ENCODE data around the gene CSH2. TPM values are rescaled to one million over a fixed set of nuclear protein-coding genes. Genes with fewer than 3 reads are reported as not detected.
A peak's percentile ranks its signal among the peaks of the same experiment; 100 is the strongest.

Gene CSH2
- total and polyA plus RNA-seq, 3 experiments from 2014 or later = not detected

GRCh38 chr17:63841350-63842172 is 31.9 kb downstream of the CSH2 start:
- H3K27ac Mint-ChIP-seq = peak overlapping the region; percentile 84 to 97 (median 94)
- H3K27ac ChIP-seq (ENCODE audit: low read depth, low read length) = peak overlapping the region; percentile 88
- no peak for DNase-seq
- H3K4me3 ChIP-seq (ENCODE audit: low read length) = peak overlapping the region; percentile 69
- H3K27me3 ChIP-seq (ENCODE audit: insufficient read depth, low read length, poor library complexity, severe bottlenecking) = no peaks in the 10 kb centered on the region
- POLR2A ChIA-PET = interaction anchor here (0.9 to 6.9 kb wide), 4 partner anchors 12 to 147 kb away, joined by 4 to 73 read pairs (median 4); partner anchors contain the start of genes CCDC47, DDX42, FTSJ3 and PSMC5
- H3K9me3 Mint-ChIP-seq = no peaks in the 10 kb centered on the region
- H3K4me1 ChIP-seq (ENCODE audit: insufficient read depth, low read length) = peaks cover 44% of the 10 kb centered on the region
- no peaks in the 10 kb centered on the region for H3K27me3 Mint-ChIP-seq
- no peaks in the 10 kb centered on the region for H3K9me3 ChIP-seq (ENCODE audit: low read length)
- H3K36me3 Mint-ChIP-seq = peaks cover 0 to 21% (median 0%) of the 10 kb centered on the region in 3 donors
- H3K4me3 Mint-ChIP-seq = peak overlapping the region; percentile 91 to 97 (median 94)
- peaks cover 34 to 50% (median 47%) of the 10 kb centered on the region in 3 donors for H3K4me1 Mint-ChIP-seq
- peaks cover 4% of the 10 kb centered on the region for H3K36me3 ChIP-seq (ENCODE audit: insufficient read depth, low read length)
- CTCF ChIA-PET = interaction anchor here (1.4 to 6.8 kb wide), 2 partner anchors 8 to 13 kb away, joined by 5 to 48 read pairs; partner anchors contain the start of genes FTSJ3 and PSMC5

- peaks cover 0 to 28% (median 0%) of the 10 kb centered on the region in 3 donors for H3K36me3 Mint-ChIP-seq
- ChIA-PET POLR2A (interaction anchor here (1.4 to 6.9 kb wide), 2 partner anchors 11 to 99 kb away, joined by 4 to 73 read pairs; partner anchors contain the start of genes FTSJ3, PSMC5 and STRADA), CTCF (interaction anchor here (0.7 to 6.8 kb wide), 3 partner anchors 8 to 12 kb away, joined by 3 to 48 read pairs (median 5); partner anchors contain the start of genes FTSJ3 and PSMC5)
- Histone ChIP-seq H3K9me3 (ENCODE audit: low read length) (no peaks in the 10 kb centered on the region), H3K4me3 (ENCODE audit: low read length) (peak overlapping the region; percentile 69), H3K27ac (ENCODE audit: low read depth, low read length) (peak overlapping the region; percentile 88), H3K36me3 (ENCODE audit: insufficient read depth, low read length) (peaks cover 9% of the 10 kb centered on the region), H3K27me3 (ENCODE audit: insufficient read depth, low read length, poor library complexity, severe bottlenecking) (no peaks in the 10 kb centered on the region), H3K4me1 (ENCODE audit: insufficient read depth, low read length) (peaks cover 44% of the 10 kb centered on the region)
- H3K27ac Mint-ChIP-seq = peak overlapping the region; percentile 62 to 97 (median 90)
- H3K4me3 Mint-ChIP-seq = peak overlapping the region; percentile 91 to 97 (median 94)
- H3K4me1 Mint-ChIP-seq = peaks cover 36 to 51% (median 47%) of the 10 kb centered on the region in 3 donors
- no peaks in the 10 kb centered on the region for H3K9me3 Mint-ChIP-seq
- no peak for DNase-seq
- no peaks in the 10 kb centered on the region for H3K27me3 Mint-ChIP-seq
Measured at GRCh38 chr17:63840591-63841349, 32.7 kb downstream of the CSH2 start.

GRCh38 chr17:63838631-63839171 is 34.8 kb downstream of the CSH2 start:
- peaks cover 53% of the 10 kb centered on the region for H3K4me1 ChIP-seq (ENCODE audit: insufficient read depth, low read length)
- no peaks in the 10 kb centered on the region for H3K27me3 ChIP-seq (ENCODE audit: insufficient read depth, low read length, poor library complexity, severe bottlenecking)
- Mint-ChIP-seq H3K27me3 (peaks cover 0 to 1% of the 10 kb centered on the region in 2 donors), H3K27ac (peak overlapping the region in 5 of 8 donors; percentile 22 to 82 (median 60)), H3K4me3 (peak overlapping the region; percentile 38 to 82 (median 65)), H3K4me1 (peaks cover 43 to 59% (median 51%) of the 10 kb centered on the region in 3 donors), H3K36me3 (peaks cover 0 to 48% (median 6%) of the 10 kb centered on the region in 3 donors), H3K9me3 (no peaks in the 10 kb centered on the region)
- no peak for DNase-seq
- H3K36me3 ChIP-seq (ENCODE audit: insufficient read depth, low read length) = peaks cover 19% of the 10 kb centered on the region
- H3K9me3 ChIP-seq (ENCODE audit: low read length) = no peaks in the 10 kb centered on the region
- POLR2A ChIA-PET = interaction anchor here (0.6 to 6.9 kb wide), 5 partner anchors 9 to 361 kb away, joined by 3 to 73 read pairs (median 4); partner anchors contain the start of genes CCDC47, DDX42, FTSJ3 and PSMC5
- CTCF ChIA-PET = interaction anchor here (0.9 to 6.8 kb wide), 5 partner anchors 9 to 27 kb away, joined by 3 to 48 read pairs (median 3); partner anchors contain the start of genes FTSJ3 and PSMC5
- H3K27ac ChIP-seq (ENCODE audit: low read depth, low read length) = no peak overlapping the region
- H3K4me3 ChIP-seq (ENCODE audit: low read length) = peak overlapping the region; percentile 8

- Mint-ChIP-seq H3K9me3 (no peaks in the 10 kb centered on the region), H3K4me1 (peaks cover 41 to 57% (median 49%) of the 10 kb centered on the region in 3 donors), H3K27me3 (peaks cover 0 to 1% of the 10 kb centered on the region in 2 donors), H3K4me3 (peak overlapping the region in 3 of 7 donors; percentile 9 to 82 (median 32)), H3K27ac (peak overlapping the region in 4 of 8 donors; percentile 79 to 86 (median 83)), H3K36me3 (peaks cover 0 to 54% (median 7%) of the 10 kb centered on the region in 3 donors)
- Histone ChIP-seq H3K27ac (ENCODE audit: low read depth, low read length) (no peak overlapping the region), H3K36me3 (ENCODE audit: insufficient read depth, low read length) (peaks cover 25% of the 10 kb centered on the region), H3K9me3 (ENCODE audit: low read length) (no peaks in the 10 kb centered on the region), H3K27me3 (ENCODE audit: insufficient read depth, low read length, poor library complexity, severe bottlenecking) (no peaks in the 10 kb centered on the region), H3K4me3 (ENCODE audit: low read length) (no peak overlapping the region), H3K4me1 (ENCODE audit: insufficient read depth, low read length) (peaks cover 48% of the 10 kb centered on the region)
- DNase-seq = no peak
- POLR2A ChIA-PET = interaction anchor here (0.6 to 6.9 kb wide), 3 partner anchors 9 to 65 kb away, joined by 3 to 73 read pairs (median 6); partner anchors contain the start of genes CCDC47, DDX42, FTSJ3 and PSMC5
- CTCF ChIA-PET = interaction anchor here (0.9 to 6.8 kb wide), 5 partner anchors 9 to 128 kb away, joined by 3 to 48 read pairs (median 3); partner anchors contain the start of genes FTSJ3 and PSMC5
Measured at GRCh38 chr17:63837962-63838600, 35.4 kb downstream of the CSH2 start.

GRCh38 chr17:63837480-63837879 is 36.0 kb downstream of the CSH2 start:
- Mint-ChIP-seq H3K36me3 (peaks cover 0 to 59% (median 7%) of the 10 kb centered on the region in 3 donors), H3K27ac (no peak overlapping the region), H3K27me3 (peaks cover 0 to 1% of the 10 kb centered on the region in 2 donors), H3K4me3 (no peak overlapping the region), H3K4me1 (peaks cover 41 to 57% (median 49%) of the 10 kb centered on the region in 3 donors), H3K9me3 (no peaks in the 10 kb centered on the region)
- Histone ChIP-seq H3K4me3 (ENCODE audit: low read length) (no peak overlapping the region), H3K4me1 (ENCODE audit: insufficient read depth, low read length) (peaks cover 48% of the 10 kb centered on the region), H3K27me3 (ENCODE audit: insufficient read depth, low read length, poor library complexity, severe bottlenecking) (no peaks in the 10 kb centered on the region), H3K9me3 (ENCODE audit: low read length) (no peaks in the 10 kb centered on the region), H3K27ac (ENCODE audit: low read depth, low read length) (no peak overlapping the region), H3K36me3 (ENCODE audit: insufficient read depth, low read length) (peaks cover 29% of the 10 kb centered on the region)
- CTCF ChIA-PET = interaction anchor here (1.0 to 6.8 kb wide), 4 partner anchors 9 to 127 kb away, joined by 3 to 48 read pairs (median 10); partner anchors contain the start of genes FTSJ3 and PSMC5
- DNase-seq = no peak
- POLR2A ChIA-PET = no interaction called here

- Mint-ChIP-seq H3K27ac (peak overlapping the region in 4 of 8 donors; percentile 20 to 60 (median 41)), H3K4me3 (no peak overlapping the region), H3K4me1 (peaks cover 45 to 60% (median 53%) of the 10 kb centered on the region in 3 donors), H3K9me3 (no peaks in the 10 kb centered on the region), H3K36me3 (peaks cover 0 to 62% (median 9%) of the 10 kb centered on the region in 3 donors), H3K27me3 (peaks cover 0 to 1% of the 10 kb centered on the region in 2 donors)
- no peak for DNase-seq
- POLR2A ChIA-PET = no interaction called here
- peaks cover 54% of the 10 kb centered on the region for H3K4me1 ChIP-seq (ENCODE audit: insufficient read depth, low read length)
- peaks cover 36% of the 10 kb centered on the region for H3K36me3 ChIP-seq (ENCODE audit: insufficient read depth, low read length)
- CTCF ChIA-PET = interaction anchor here (1.0 kb wide), 1 partner anchor 61 kb away, joined by 4 read pairs; no protein-coding TSS in a partner anchor
- H3K9me3 ChIP-seq (ENCODE audit: low read length) = no peaks in the 10 kb centered on the region
- H3K27me3 ChIP-seq (ENCODE audit: insufficient read depth, low read length, poor library complexity, severe bottlenecking) = no peaks in the 10 kb centered on the region
- H3K27ac ChIP-seq (ENCODE audit: low read depth, low read length) = no peak overlapping the region
- no peak overlapping the region for H3K4me3 ChIP-seq (ENCODE audit: low read length)
Measured at GRCh38 chr17:63836811-63837210, 36.7 kb downstream of the CSH2 start.

Data from CD8-positive, alpha-beta memory T cell (primary cell).